OCI-LY3 (cell line): ENCODE data around the gene C9orf85.

Source experiments
- CTCF ChIP-seq: fragments of 200-600, 300-600 bp; sonication (generic); IDR thresholded peaks from 2 replicates; pipeline ENCODE4 v1.5.1; 2014; ENCODE audit warnings: antibody characterized with exemption, low read length, low read depth
- EZH2phosphoT487 ChIP-seq: fragments of 200-600 bp; shearing (Covaris generic); IDR thresholded peaks from 2 replicates; pipeline ENCODE4 v1.6.1; 2018; ENCODE audit warnings: antibody characterized with exemption, mixed run types, low read depth

- no peak for TF ChIP-seq CTCF
- TF ChIP-seq EZH2phosphoT487: no peak
Observed at GRCh38 chr9:71937070-71937625, 25.7 kb downstream of the C9orf85 start.
